Upper lobe of left lung (tissue), 6 donors: ENCODE results near the gene ENG. TPM values are rescaled to one million over a fixed set of nuclear protein-coding genes. Genes with fewer than 3 reads are reported as not detected.

Experiments
- ATAC-seq, 2 donors: fragments of 200-7000 bp; cut with Tn5 transposase; one replicate each; pipeline ENCODE4 v1.9.1; 2022; ENCODE audit warnings: mild to moderate bottlenecking in 2 of 2, moderate library complexity in 2 of 2; ENCODE audit not compliant: low FRiP score in 2 of 2
- DNase-seq, 2 donors: peaks; one replicate each; pipeline ENCODE4 v3.0.0-alpha.2; 2019 to 2020
- H3K27ac ChIP-seq, 4 donors: fragments of 200-600 bp; sonication (generic); one replicate each; pipeline ENCODE4 v1.5.1; 2016 to 2019
- H3K27me3 ChIP-seq, 4 donors: fragments of 200-600 bp; sonication (generic); one replicate each; pipeline ENCODE4 v1.5.1; 2017 to 2019
- H3K36me3 ChIP-seq, 4 donors: fragments of 200-600 bp; sonication (generic); one replicate each; pipeline ENCODE4 v1.5.1; 2016 to 2019
- H3K4me1 ChIP-seq, 4 donors: fragments of 200-600 bp; sonication (generic); one replicate each; pipeline ENCODE4 v1.5.1; 2018 to 2019
- H3K4me3 ChIP-seq, 4 donors: fragments of 200-600 bp; sonication (generic); one replicate each; pipeline ENCODE4 v1.5.1; 2017 to 2019; ENCODE audit warnings: mild to moderate bottlenecking in 2 of 4, moderate library complexity in 1 of 4
- H3K9me3 ChIP-seq, 4 donors: fragments of 200-600 bp; sonication (generic); one replicate each; pipeline ENCODE4 v1.5.1; 2018 to 2019
- EP300 ChIP-seq, 4 donors: sonication (generic); formaldehyde crosslinking; IDR thresholded peaks; one replicate each; pipeline ENCODE4 v1.5.1; 2017; ENCODE audit warnings: antibody characterized with exemption in 4 of 4, control low read depth in 2 of 4
- POLR2A ChIP-seq, 4 donors: fragments of 450-650 bp; IDR thresholded peaks; one replicate each; pipeline ENCODE4 v1.5.1; 2016 to 2017; ENCODE audit warnings: antibody characterized with exemption in 4 of 4, mild to moderate bottlenecking in 2 of 4
- POLR2AphosphoS5 ChIP-seq, 2 donors: sonication (generic); formaldehyde crosslinking; IDR thresholded peaks; one replicate each; pipeline ENCODE4 v1.5.1; 2017; ENCODE audit warnings: antibody characterized with exemption in 2 of 2
- WGBS, 2 donors: methylation state at CpG; one replicate each; pipeline ENCODE4 v1.1.5; 2017 to 2018; 5-methylcytosine and 5-hydroxymethylcytosine counted together
- total RNA-seq, 6 donors: library from RNA; depleted of rRNA in 4 of 6; stranded (reverse); fragments of >200 nt in 4 of 6; gene quantifications; one replicate each; pipeline versions ENCODE4 v1.1.0 to v1.2.1, GENCODE V29; 2016 to 2021
- TF ChIP-seq, protein P1 (sequence below), 6 experiments: fragments of 450-650 bp in 4 of 6; fragments of 200-600 bp in 2 of 6; sonication (generic) in 2 of 6; IDR thresholded peaks; one replicate each; pipeline ENCODE4 v1.5.1; 2016 to 2019; ENCODE audit warnings: antibody characterized with exemption in 6 of 6
- donor health status: DM: no; HTN: no; CAD: no; lungs with moderate emphysema.
- donor health status: DM: no; HTN: yes; CAD: no; lungs with severe emphysema.

ENG gene
- total RNA-seq, 6 donors from 2014 or later: 45.7 to 378 (median 178) TPM

DNA sequence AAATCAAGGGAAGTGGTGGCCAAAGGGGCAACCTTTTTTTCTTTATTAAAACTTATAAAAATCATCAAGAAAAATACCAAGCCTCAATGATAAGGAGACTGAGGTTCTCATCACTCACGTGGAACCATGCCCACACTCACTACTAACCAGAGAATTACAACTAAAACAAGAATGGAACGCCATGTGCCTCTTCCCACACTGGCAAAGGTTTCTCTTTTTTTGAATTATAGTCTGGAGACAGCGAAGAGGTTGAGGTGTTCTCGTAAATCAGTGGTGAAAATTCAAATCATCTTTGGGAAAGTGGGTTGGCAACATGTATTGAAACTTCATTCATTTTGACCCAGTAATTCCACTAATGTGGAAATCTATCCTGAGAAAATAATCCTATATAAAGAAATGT, 32.4 kb downstream of the ENG start:
- WGBS, 2 donors: 80 to 88% methylated on average over 4 of the region's 4 CpGs
- Histone ChIP-seq H3K27me3 (no peaks in the 10 kb centered on the region), H3K4me3 (no peak overlapping the region), H3K9me3 (no peaks in the 10 kb centered on the region), H3K27ac (no peak overlapping the region), H3K4me1 (peaks cover 16 to 26% (median 19%) of the 10 kb centered on the region in 4 donors), H3K36me3 (peaks cover 8 to 91% (median 74%) of the 10 kb centered on the region in 4 donors)
- ATAC-seq: no peak
- DNase-seq: no peak
- no peak for TF ChIP-seq POLR2A (IDR thresholded peaks at IDR 0.05)
- TF ChIP-seq, protein P1, sequence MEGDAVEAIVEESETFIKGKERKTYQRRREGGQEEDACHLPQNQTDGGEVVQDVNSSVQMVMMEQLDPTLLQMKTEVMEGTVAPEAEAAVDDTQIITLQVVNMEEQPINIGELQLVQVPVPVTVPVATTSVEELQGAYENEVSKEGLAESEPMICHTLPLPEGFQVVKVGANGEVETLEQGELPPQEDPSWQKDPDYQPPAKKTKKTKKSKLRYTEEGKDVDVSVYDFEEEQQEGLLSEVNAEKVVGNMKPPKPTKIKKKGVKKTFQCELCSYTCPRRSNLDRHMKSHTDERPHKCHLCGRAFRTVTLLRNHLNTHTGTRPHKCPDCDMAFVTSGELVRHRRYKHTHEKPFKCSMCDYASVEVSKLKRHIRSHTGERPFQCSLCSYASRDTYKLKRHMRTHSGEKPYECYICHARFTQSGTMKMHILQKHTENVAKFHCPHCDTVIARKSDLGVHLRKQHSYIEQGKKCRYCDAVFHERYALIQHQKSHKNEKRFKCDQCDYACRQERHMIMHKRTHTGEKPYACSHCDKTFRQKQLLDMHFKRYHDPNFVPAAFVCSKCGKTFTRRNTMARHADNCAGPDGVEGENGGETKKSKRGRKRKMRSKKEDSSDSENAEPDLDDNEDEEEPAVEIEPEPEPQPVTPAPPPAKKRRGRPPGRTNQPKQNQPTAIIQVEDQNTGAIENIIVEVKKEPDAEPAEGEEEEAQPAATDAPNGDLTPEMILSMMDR (IDR thresholded peaks at IDR 0.05): no peak
- TF ChIP-seq POLR2AphosphoS5 (IDR thresholded peaks at IDR 0.05): no peak
- TF ChIP-seq EP300 (IDR thresholded peaks at IDR 0.05): no peak

DNA sequence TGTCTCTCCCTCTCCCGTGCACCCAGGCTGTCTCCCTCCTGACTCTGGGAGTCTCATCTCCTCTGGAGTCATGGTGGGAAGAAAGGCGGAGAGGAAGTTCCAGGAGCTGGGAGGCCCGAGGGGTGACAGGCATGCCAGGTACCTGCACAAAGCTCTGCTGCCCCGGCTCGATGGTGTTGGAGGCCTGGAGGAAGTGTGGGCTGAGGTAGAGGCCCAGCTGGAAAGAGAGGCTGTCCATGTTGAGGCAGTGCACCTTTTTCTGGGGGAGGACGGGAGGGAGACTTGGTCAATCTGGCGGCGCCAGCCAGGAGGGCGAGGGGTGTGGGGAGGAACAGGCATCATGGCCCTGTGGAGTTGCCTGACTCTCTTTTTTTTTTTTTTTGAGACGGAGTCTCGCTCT, 35.9 kb downstream of the ENG start:
- TF ChIP-seq, protein P1 (IDR thresholded peaks at IDR 0.05): no peak
- TF ChIP-seq POLR2AphosphoS5 (IDR thresholded peaks at IDR 0.05) (no peak), POLR2A (IDR thresholded peaks at IDR 0.05) (no peak), EP300 (IDR thresholded peaks at IDR 0.05) (no peak)

DNA sequence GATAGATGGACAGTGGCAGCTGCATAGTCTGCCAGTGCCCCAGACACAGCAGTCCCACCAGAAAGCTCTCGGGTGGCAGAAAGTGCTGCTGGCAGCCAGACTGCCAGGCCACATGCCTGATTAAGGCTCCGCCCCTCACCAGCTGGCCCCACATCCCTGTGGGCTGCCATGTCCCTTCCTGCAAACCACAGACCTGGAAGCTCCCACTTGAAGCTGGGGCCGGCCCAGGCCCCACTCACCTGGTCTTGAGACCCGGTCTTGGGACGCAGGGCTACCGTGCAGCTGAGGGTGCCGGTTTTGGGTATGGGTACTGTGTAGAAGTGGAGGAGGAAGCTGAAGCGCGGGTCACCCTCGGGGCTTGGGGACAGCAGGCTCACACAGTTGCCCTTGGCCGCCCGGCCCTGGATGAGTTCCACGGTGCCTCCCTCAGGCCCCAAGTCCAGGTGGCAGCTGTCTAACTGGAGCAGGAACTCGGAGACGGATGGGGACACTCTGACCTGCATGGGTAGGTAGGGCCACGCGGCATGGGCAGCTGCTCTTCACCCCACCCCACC, 36.5 kb downstream of the ENG start:
- H3K27ac ChIP-seq: peak overlapping the region in 3 of 4 donors; percentile 19 to 52 (median 27)
- DNase-seq (peak in 1 of 2 donors; percentile 66), ATAC-seq (no peak)
- 88 to 89% methylated on average over 9 to 16 of the region's 17 CpGs for WGBS, 2 donors
- peaks cover 0 to 20% (median 4%) of the 10 kb centered on the region in 4 donors for H3K4me1 ChIP-seq
- H3K27me3 ChIP-seq: no peaks in the 10 kb centered on the region
- TF ChIP-seq, protein P1 (IDR thresholded peaks at IDR 0.05): no peak
- TF ChIP-seq EP300 (IDR thresholded peaks at IDR 0.05): no peak
- H3K36me3 ChIP-seq: peaks cover 24 to 97% (median 81%) of the 10 kb centered on the region in 4 donors
- H3K4me3 ChIP-seq: no peak overlapping the region
- no peaks in the 10 kb centered on the region for H3K9me3 ChIP-seq

More for the DNA sequence above, 35.9 kb downstream of the ENG start:
- Histone ChIP-seq H3K4me3 (no peak overlapping the region), H3K27me3 (no peaks in the 10 kb centered on the region), H3K27ac (peak overlapping the region in 2 of 4 donors; percentile 27 to 52), H3K4me1 (peaks cover 0 to 15% (median 3%) of the 10 kb centered on the region in 4 donors), H3K36me3 (peaks cover 24 to 93% (median 77%) of the 10 kb centered on the region in 4 donors), H3K9me3 (no peaks in the 10 kb centered on the region)
- ATAC-seq: no peak
- peak in 1 of 2 donors; percentile 39 for DNase-seq
- 91 to 94% methylated on average over 11 of the region's 11 CpGs for WGBS, 2 donors

- Histone ChIP-seq H3K36me3 (peaks cover 29 to 98% (median 89%) of the 10 kb centered on the region in 4 donors), H3K27me3 (no peaks in the 10 kb centered on the region), H3K9me3 (no peaks in the 10 kb centered on the region), H3K4me3 (no peak overlapping the region), H3K4me1 (peaks cover 0 to 20% (median 4%) of the 10 kb centered on the region in 4 donors), H3K27ac (peak overlapping the region in 3 of 4 donors; percentile 19 to 67 (median 52))
- TF ChIP-seq POLR2A (IDR thresholded peaks at IDR 0.05): no peak
- no peak for TF ChIP-seq EP300 (IDR thresholded peaks at IDR 0.05)
- DNase-seq (peak in 1 of 2 donors; percentile 49), ATAC-seq (no peak)
- 81 to 89% methylated on average over 4 to 7 of the region's 8 CpGs for WGBS, 2 donors
These were observed 37.7 kb downstream of the ENG start for GRCh38 chr9:127816728-127817127.

DNA sequence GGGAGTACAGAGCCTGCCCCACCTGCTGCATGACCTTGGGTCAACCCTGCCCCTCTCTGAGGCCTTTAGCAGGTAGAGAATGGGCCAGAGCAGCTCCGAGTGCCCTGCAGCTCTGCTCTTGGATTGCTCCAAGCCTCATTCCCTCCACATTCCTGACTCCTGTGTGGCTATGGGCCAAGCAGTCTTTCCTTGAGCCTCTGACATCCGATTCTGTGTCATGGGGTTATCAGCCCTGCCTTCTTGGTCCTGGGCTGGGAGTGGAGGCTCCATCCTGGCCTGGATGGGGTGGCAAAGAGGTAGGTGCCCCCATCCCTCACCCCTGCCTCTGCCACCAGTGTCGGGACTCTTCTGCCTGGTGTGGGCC, 38.1 kb downstream of the ENG start:
- ATAC-seq: no peak
- H3K4me3 ChIP-seq: no peak overlapping the region
- H3K27me3 ChIP-seq: no peaks in the 10 kb centered on the region
- 74 to 83% methylated on average over 1 to 3 of the region's 3 CpGs for WGBS, 2 donors
- H3K36me3 ChIP-seq: peaks cover 29 to 100% (median 89%) of the 10 kb centered on the region in 4 donors
- H3K9me3 ChIP-seq: no peaks in the 10 kb centered on the region
- H3K4me1 ChIP-seq: peaks cover 0 to 20% (median 4%) of the 10 kb centered on the region in 4 donors
- no peak for DNase-seq
- H3K27ac ChIP-seq: peak overlapping the region in 3 of 4 donors; percentile 19 to 67 (median 52)
- no peak for TF ChIP-seq EP300 (IDR thresholded peaks at IDR 0.05)
- TF ChIP-seq, protein P1 (IDR thresholded peaks at IDR 0.05): no peak
- TF ChIP-seq POLR2AphosphoS5 (IDR thresholded peaks at IDR 0.05): no peak
- no peak for TF ChIP-seq POLR2A (IDR thresholded peaks at IDR 0.05)
